H1 (cell line): Measurements from ENCODE around the gene PGM3.

Source experiments
- CTCF ChIP-seq, 3 experiments: IDR thresholded peaks; 1 replicate in 2 of 3; 2 replicates in 1 of 3; pipeline versions ENCODE4 v1.5.1 to v1.6.1; 2011; ENCODE audit warnings: low read length in 3 of 3, mild to moderate bottlenecking in 3 of 3, inconsistent platforms in 2 of 3, low read depth in 1 of 3, moderate library complexity in 1 of 3; ENCODE audit not compliant: insufficient read depth in 1 of 3; ENCODE audit errors: control extremely low read depth in 1 of 3
- EGR1 ChIP-seq: IDR thresholded peaks from 2 replicates; pipeline ENCODE4 v1.6.1; 2011; ENCODE audit warnings: low read depth, low read length, borderline replicate concordance
- EP300 ChIP-seq, 2 experiments: IDR thresholded peaks; 1 replicate in 1 of 2; 2 replicates in 1 of 2; pipeline ENCODE4 v1.6.1; 2011 to 2012; ENCODE audit warnings: low read depth in 2 of 2, low read length in 2 of 2, mild to moderate bottlenecking in 2 of 2, borderline replicate concordance in 1 of 2, inconsistent platforms in 1 of 2, moderate library complexity in 1 of 2
- EZH2 ChIP-seq: fragments of 200-600 bp; sonication (generic); IDR thresholded peaks from 2 replicates; pipeline ENCODE4 v1.7.1; 2012; ENCODE audit warnings: low read depth, mild to moderate bottlenecking, moderate library complexity, low read length, inconsistent platforms; ENCODE audit not compliant: severe bottlenecking
- GABPA ChIP-seq: IDR thresholded peaks from 2 replicates; pipeline ENCODE4 v1.6.1; 2011; ENCODE audit warnings: mild to moderate bottlenecking, low read length, moderate library complexity, borderline replicate concordance; ENCODE audit not compliant: insufficient read depth
- NANOG ChIP-seq: IDR thresholded peaks from 2 replicates; pipeline ENCODE4 v1.6.1; 2011; ENCODE audit warnings: low read length, low read depth, mild to moderate bottlenecking, inconsistent platforms; ENCODE audit not compliant: insufficient read depth, poor library complexity, severe bottlenecking
- POLR2A ChIP-seq, 2 experiments: IDR thresholded peaks; 1 replicate in 1 of 2; 2 replicates in 1 of 2; pipeline ENCODE4 v1.6.1; 2011; ENCODE audit warnings: low read depth in 2 of 2, low read length in 2 of 2, mild to moderate bottlenecking in 2 of 2; ENCODE audit errors: control extremely low read depth in 1 of 2
- RBBP5 ChIP-seq: IDR thresholded peaks from 2 replicates; pipeline ENCODE4 v1.7.1; 2012; ENCODE audit warnings: low read depth, mild to moderate bottlenecking, inconsistent platforms, low read length, moderate library complexity, borderline replicate concordance
- RFX5 ChIP-seq: IDR thresholded peaks from 2 replicates; pipeline ENCODE4 v1.6.1; 2011; ENCODE audit warnings: low read depth, low read length, improper control_type of control experiment, borderline replicate concordance
- SIN3A ChIP-seq, 2 experiments: IDR thresholded peaks in 1 of 2; conservative IDR thresholded peaks in 1 of 2; 2 replicates each; pipeline ENCODE4 v1.6.1; 2011 to 2012; ENCODE audit warnings: low read length in 2 of 2, improper control_type of control experiment in 1 of 2, low read depth in 1 of 2, mild to moderate bottlenecking in 1 of 2
- SRF ChIP-seq: IDR thresholded peaks from 2 replicates; pipeline ENCODE4 v1.6.1; 2011; ENCODE audit warnings: mild to moderate bottlenecking, low read depth, low read length, moderate library complexity
- TCF12 ChIP-seq: IDR thresholded peaks from 2 replicates; pipeline ENCODE4 v1.6.1; 2011; ENCODE audit warnings: low read depth, mild to moderate bottlenecking, low read length
- USF2 ChIP-seq: IDR thresholded peaks from 2 replicates; pipeline ENCODE4 v1.6.1; 2011; ENCODE audit warnings: low read length, improper control_type of control experiment

- TF ChIP-seq CTCF (IDR thresholded peaks at IDR 0.05; ENCODE audit: control extremely low read depth in 1 of 3, insufficient read depth in 1 of 3, low read depth in 1 of 3, low read length in 3 of 3) = no peak
- no peak for TF ChIP-seq USF2
- TF ChIP-seq RFX5 = no peak
- no peak for TF ChIP-seq EP300 (IDR thresholded peaks at IDR 0.05; ENCODE audit: borderline replicate concordance in 1 of 2, low read depth in 2 of 2, low read length in 2 of 2)
- TF ChIP-seq SRF = no peak
- TF ChIP-seq POLR2A (IDR thresholded peaks at IDR 0.05; ENCODE audit: control extremely low read depth in 1 of 2, low read depth in 2 of 2, low read length in 2 of 2) = no peak
- no peak for TF ChIP-seq SIN3A (conservative IDR thresholded peaks at IDR 0.05 in 1 of 2, IDR thresholded peaks at IDR 0.05 in 1 of 2; ENCODE audit: low read depth in 1 of 2, low read length in 2 of 2)
- no peak for TF ChIP-seq GABPA
- no peak for TF ChIP-seq TCF12
- no peak for TF ChIP-seq RBBP5
- TF ChIP-seq EZH2 = no peak
- TF ChIP-seq EGR1 = no peak
- TF ChIP-seq NANOG = no peak
These were observed 73.2 kb downstream of the PGM3 start for GRCh38 chr6:83119742-83120300.
